ENCODE measurements around the gene NQO2. TPM values are rescaled to one million over a fixed set of nuclear protein-coding genes. Genes with fewer than 3 reads are reported as not detected.

Gene NQO2
- total RNA-seq = 10 to 100 TPM; 14.4 to 14.5 TPM

- POLR2A ChIA-PET = interaction anchor here (0.6 to 1.7 kb wide), 9 partner anchors 9 to 234 kb away, joined by 3 to 6 read pairs (median 4); partner anchors contain the start of gene SERPINB1
- CTCF ChIA-PET = interaction anchor here (0.7 to 2.6 kb wide), 11 partner anchors 9 to 121 kb away, joined by 3 to 7 read pairs (median 4); no protein-coding TSS in a partner anchor
Measured at GRCh38 chr6:2999618-3000557, at the start of gene NQO2. Gene NQO2 (plus strand): TSS chr6:2999894. CDS start chr6:3006553, 6,659 bp downstream.

- POLR2A ChIA-PET = no interaction called here
- CTCF ChIA-PET = interaction anchor here (1.0 kb wide), 1 partner anchor 23 kb away, joined by 4 read pairs; no protein-coding TSS in a partner anchor
Measured at GRCh38 chr6:2950713-2951112, 49.0 kb upstream of the NQO2 start.

- CTCF ChIA-PET = interaction anchor here (0.8 to 2.4 kb wide), 11 partner anchors 8 to 112 kb away, joined by 3 to 14 read pairs (median 4); no protein-coding TSS in a partner anchor
- POLR2A ChIA-PET = interaction anchor here (0.6 kb wide), 1 partner anchor 15 kb away, joined by 5 read pairs; no protein-coding TSS in a partner anchor
Measured at GRCh38 chr6:2951728-2952127, 48.0 kb upstream of the NQO2 start.

- CTCF ChIA-PET = interaction anchor here (0.6 to 2.4 kb wide), 12 partner anchors 8 to 113 kb away, joined by 3 to 14 read pairs (median 4); no protein-coding TSS in a partner anchor
- POLR2A ChIA-PET = no interaction called here
Measured at GRCh38 chr6:2952557-2953095, 47.1 kb upstream of the NQO2 start.

- POLR2A ChIA-PET = no interaction called here
- CTCF ChIA-PET = interaction anchor here (1.0 to 2.4 kb wide), 10 partner anchors 9 to 114 kb away, joined by 3 to 14 read pairs (median 4); no protein-coding TSS in a partner anchor
Measured at GRCh38 chr6:2953098-2953497, 46.6 kb upstream of the NQO2 start.

- ChIA-PET CTCF (no interaction called here), POLR2A (no interaction called here)
Measured at GRCh38 chr6:2956930-2957685, 42.6 kb upstream of the NQO2 start.

- CTCF ChIA-PET = interaction anchor here (0.5 kb wide), 1 partner anchor 17 kb away, joined by 3 read pairs; no protein-coding TSS in a partner anchor
- POLR2A ChIA-PET = no interaction called here
Measured at GRCh38 chr6:2957696-2958330, 41.9 kb upstream of the NQO2 start.

- CTCF ChIA-PET = interaction anchor here (0.5 kb wide), 1 partner anchor 16 kb away, joined by 3 read pairs; no protein-coding TSS in a partner anchor
- POLR2A ChIA-PET = no interaction called here
Measured at GRCh38 chr6:2958331-2958711, 41.4 kb upstream of the NQO2 start.

- POLR2A ChIA-PET = no interaction called here
- CTCF ChIA-PET = interaction anchor here (0.5 kb wide), 1 partner anchor 16 kb away, joined by 3 read pairs; no protein-coding TSS in a partner anchor
Measured at GRCh38 chr6:2958776-2959175, 40.9 kb upstream of the NQO2 start.

- ChIA-PET CTCF (no interaction called here), POLR2A (no interaction called here)
Measured at GRCh38 chr6:2959909-2960719, 39.6 kb upstream of the NQO2 start.

- CTCF ChIA-PET = no interaction called here
- POLR2A ChIA-PET = no interaction called here
Measured at GRCh38 chr6:2960935-2961334, 38.8 kb upstream of the NQO2 start.

- POLR2A ChIA-PET = no interaction called here
- CTCF ChIA-PET = no interaction called here
Measured at GRCh38 chr6:2961506-2961905, 38.2 kb upstream of the NQO2 start.

GRCh38 chr6:2962004-2962403, 37.7 kb upstream of the NQO2 start:
- CTCF ChIA-PET = interaction anchor here (1.7 kb wide), 1 partner anchor 9 kb away, joined by 5 read pairs; no protein-coding TSS in a partner anchor
- POLR2A ChIA-PET = no interaction called here

GRCh38 chr6:2962636-2963035, 37.1 kb upstream of the NQO2 start:
- ChIA-PET POLR2A (no interaction called here), CTCF (interaction anchor here (0.6 to 1.7 kb wide), 3 partner anchors 8 to 19 kb away, joined by 3 to 5 read pairs (median 3); no protein-coding TSS in a partner anchor)

- ChIA-PET POLR2A (no interaction called here), CTCF (interaction anchor here (1.7 kb wide), 1 partner anchor 11 kb away, joined by 5 read pairs; no protein-coding TSS in a partner anchor)
Measured at GRCh38 chr6:2963756-2964155, 35.9 kb upstream of the NQO2 start.

GRCh38 chr6:2964793-2965505, 34.7 kb upstream of the NQO2 start:
- CTCF ChIA-PET = no interaction called here
- POLR2A ChIA-PET = interaction anchor here (1.1 kb wide), 1 partner anchor 116 kb away, joined by 3 read pairs; no protein-coding TSS in a partner anchor

GRCh38 chr6:2966347-2966746, 33.3 kb upstream of the NQO2 start:
- ChIA-PET POLR2A (interaction anchor here (0.6 kb wide), 1 partner anchor 33 kb away, joined by 4 read pairs; no protein-coding TSS in a partner anchor), CTCF (interaction anchor here (1.6 kb wide), 1 partner anchor 14 kb away, joined by 5 read pairs; no protein-coding TSS in a partner anchor)
